NOMO-1 treated with DMSO at 0.1 percent for 48 hours (cell line): Measurements from ENCODE around the gene APOC1.

Experiments
- DNase-seq: peaks from one replicate; lab custom pipeline; 2025; ENCODE audit not compliant: unreplicated experiment; lab: John Stamatoyannopoulos, UW

APOC1 gene

GRCh38 chr19:44955505-44956439 lies 41.4 kb downstream of the APOC1 start:
- no peak for DNase-seq

GRCh38 chr19:44957526-44957925 lies 43.1 kb downstream of the APOC1 start:
- DNase-seq = no peak

GRCh38 chr19:44958090-44958489 lies 43.7 kb downstream of the APOC1 start:
- DNase-seq = no peak

- no peak for DNase-seq
Observed at GRCh38 chr19:44959691-44960090, 45.3 kb downstream of the APOC1 start.

GRCh38 chr19:44960906-44961728 lies 46.7 kb downstream of the APOC1 start:
- DNase-seq = no peak

GRCh38 chr19:44961821-44962220 lies 47.4 kb downstream of the APOC1 start:
- no peak for DNase-seq

- DNase-seq = no peak
Observed at GRCh38 chr19:44968118-44968517, 53.7 kb downstream of the APOC1 start.

GRCh38 chr19:44968670-44969069 lies 54.3 kb downstream of the APOC1 start:
- DNase-seq = no peak
